ENCODE results near the gene EIF4G2.

The EIF4G2 gene

DNA sequence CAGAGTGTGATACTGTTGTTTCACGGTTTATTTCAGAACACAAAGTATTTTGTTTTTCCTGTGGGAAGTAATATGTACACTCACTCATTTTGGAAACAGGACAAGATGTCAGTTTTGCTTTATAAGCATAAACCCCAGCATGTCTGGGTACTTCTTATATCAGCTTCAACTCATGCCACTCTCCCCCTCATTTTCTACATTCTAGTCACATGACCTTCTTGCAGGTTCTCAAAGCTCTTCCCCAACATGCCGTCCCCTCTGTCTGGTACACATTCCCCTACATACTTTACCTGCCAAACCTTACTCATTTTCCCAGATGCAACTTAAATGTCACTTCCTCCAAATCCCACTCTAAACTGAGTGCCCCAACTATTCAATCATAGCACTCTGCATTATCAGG, 59.2 kb downstream of the EIF4G2 start:
- H4K20me1 ChIP-seq (ENCODE audit: insufficient read depth), result no peaks in the 10 kb centered on the region
- TF ChIP-seq CTCF (conservative IDR thresholded peaks at IDR 0.05; ENCODE audit: low read depth, low read length), result no peak
- no peak overlapping the region for H3K4me2 ChIP-seq
- H3K9ac ChIP-seq, result no peak overlapping the region
- no peak overlapping the region for H3K4me3 ChIP-seq (IDR thresholded peaks at IDR 0.05; ENCODE audit: insufficient read depth, low read depth, low read length)
- H3K4me1 ChIP-seq (ENCODE audit: low read depth, poor library complexity, severe bottlenecking), result peaks cover 23% of the 10 kb centered on the region
- no peaks in the 10 kb centered on the region; the same call in 1 of the 2 replicates for H3K36me3 ChIP-seq (ENCODE audit: insufficient read depth)
- no peaks in the 10 kb centered on the region for H3K27me3 ChIP-seq (ENCODE audit: insufficient read depth, low read depth)
- no peak overlapping the region for H3K27ac ChIP-seq
- peaks cover 18% of the 10 kb centered on the region for H3K79me2 ChIP-seq (ENCODE audit: insufficient read depth, low read depth)
- no peak overlapping the region for H2AFZ ChIP-seq (ENCODE audit: low read depth)

- no peak for TF ChIP-seq CTCF (conservative IDR thresholded peaks at IDR 0.05; ENCODE audit: low read depth, low read length)
- no peak overlapping the region for H2AFZ ChIP-seq (ENCODE audit: low read depth)
- H3K36me3 ChIP-seq (ENCODE audit: insufficient read depth), result no peaks in the 10 kb centered on the region
- H3K27ac ChIP-seq, result no peak overlapping the region
- H4K20me1 ChIP-seq (ENCODE audit: insufficient read depth), result no peaks in the 10 kb centered on the region
- peaks cover 34% of the 10 kb centered on the region for H3K4me1 ChIP-seq (ENCODE audit: low read depth, poor library complexity, severe bottlenecking)
- H3K27me3 ChIP-seq (ENCODE audit: insufficient read depth, low read depth), result no peaks in the 10 kb centered on the region
- H3K79me2 ChIP-seq (ENCODE audit: insufficient read depth, low read depth), result peaks cover 12% of the 10 kb centered on the region
- no peak overlapping the region for H3K9ac ChIP-seq
- H3K4me2 ChIP-seq, result no peak overlapping the region
- no peak overlapping the region for H3K4me3 ChIP-seq (IDR thresholded peaks at IDR 0.05; ENCODE audit: insufficient read depth, low read depth, low read length)
These were observed 61.0 kb downstream of the EIF4G2 start for GRCh38 chr11:10747733-10748132.
